KMS-11 (cell line): ENCODE results near the gene NR1I2.

Experiments used
- H2AFZ ChIP-seq: fragments of 200-600 bp; sonication (generic); 2 replicates; pipeline ENCODE4 v1.6.1; 2016; ENCODE audit warnings: antibody characterized with exemption, mixed run types, low read depth
- H3K27ac ChIP-seq: fragments of 200-600 bp; sonication (generic); 2 replicates; pipeline ENCODE4 v1.6.1; 2016; ENCODE audit warnings: mild to moderate bottlenecking, mixed run types
- H3K27me3 ChIP-seq: fragments of 200-600 bp; sonication (generic); 2 replicates; pipeline ENCODE4 v1.6.1; 2017; ENCODE audit warnings: mild to moderate bottlenecking, low read depth, mixed run types, moderate library complexity; ENCODE audit not compliant: insufficient read depth
- H3K36me3 ChIP-seq: fragments of 200-600 bp; sonication (generic); 2 replicates; pipeline ENCODE4 v1.6.1; 2017; ENCODE audit warnings: mild to moderate bottlenecking, mixed run types; ENCODE audit not compliant: insufficient read depth
- H3K4me1 ChIP-seq: fragments of 200-600 bp; sonication (generic); 2 replicates; pipeline ENCODE4 v1.6.1; 2016; ENCODE audit warnings: mild to moderate bottlenecking, low read depth, mixed run types; ENCODE audit not compliant: poor library complexity, severe bottlenecking
- H3K4me2 ChIP-seq: fragments of 200-600 bp; sonication (generic); 2 replicates; pipeline ENCODE4 v1.7.0; 2016; ENCODE audit warnings: mild to moderate bottlenecking, mixed run types
- H3K4me3 ChIP-seq: fragments of 200-600 bp; sonication (generic); IDR thresholded peaks from 2 replicates; pipeline ENCODE4 v1.6.1; 2017; ENCODE audit warnings: low read depth, low read length, mixed read lengths; ENCODE audit not compliant: insufficient read depth
- H3K79me2 ChIP-seq: fragments of 200-600 bp; sonication (generic); 2 replicates; pipeline ENCODE4 v1.6.1; 2016; ENCODE audit warnings: low read depth, mixed run types; ENCODE audit not compliant: insufficient read depth
- H3K9ac ChIP-seq: fragments of 200-600 bp; sonication (generic); 2 replicates; pipeline ENCODE4 v1.6.1; 2016; ENCODE audit warnings: mild to moderate bottlenecking, mixed run types
- H4K20me1 ChIP-seq: fragments of 200-600 bp; sonication (generic); 2 replicates; pipeline ENCODE4 v1.6.1; 2016; ENCODE audit warnings: mild to moderate bottlenecking, mixed run types; ENCODE audit not compliant: insufficient read depth
- CTCF ChIP-seq: fragments of 200-600 bp; sonication (generic); conservative IDR thresholded peaks from 2 replicates; pipeline ENCODE4 v1.6.1; 2017; ENCODE audit warnings: low read depth, mild to moderate bottlenecking, antibody characterized with exemption, low read length, moderate library complexity, mixed read lengths

Gene NR1I2

DNA sequence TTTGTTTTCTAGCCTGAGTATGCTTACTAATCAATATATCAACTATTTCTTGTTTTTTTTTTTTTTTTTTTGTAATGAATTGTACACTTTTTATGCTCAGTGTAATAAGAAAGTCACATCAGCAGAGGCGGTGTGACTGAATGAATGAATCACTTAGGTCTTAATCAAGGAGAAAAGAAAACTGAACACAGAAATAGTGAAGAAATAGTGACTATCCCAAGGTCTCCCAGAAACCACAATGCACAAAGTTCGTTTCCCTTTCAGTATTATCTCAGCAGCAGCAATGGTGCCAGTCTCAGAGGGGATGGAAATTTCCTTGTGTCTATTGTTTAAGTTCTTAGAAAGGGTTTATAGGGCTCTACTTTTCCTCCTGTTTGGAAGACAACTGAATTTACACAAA, 80.7 kb downstream of the NR1I2 start:
- Histone ChIP-seq H3K79me2 (no peaks in the 10 kb centered on the region), H3K4me2 (no peak overlapping the region), H3K9ac (no peak overlapping the region), H4K20me1 (no peaks in the 10 kb centered on the region), H2AFZ (no peak overlapping the region), H3K4me3 (no peak overlapping the region), H3K4me1 (no peaks in the 10 kb centered on the region), H3K27ac (no peak overlapping the region), H3K36me3 (no peaks in the 10 kb centered on the region; the same call in 1 of the 2 replicates), H3K27me3 (no peaks in the 10 kb centered on the region)
- TF ChIP-seq CTCF: no peak

GRCh38 chr3:119864476-119864875, 82.6 kb downstream of the NR1I2 start:
- no peak for TF ChIP-seq CTCF
- Histone ChIP-seq H3K27ac (no peak overlapping the region), H3K9ac (no peak overlapping the region), H3K4me2 (no peak overlapping the region), H3K4me3 (no peak overlapping the region), H3K27me3 (no peaks in the 10 kb centered on the region), H3K36me3 (no peaks in the 10 kb centered on the region; the same call in 1 of the 2 replicates), H3K4me1 (no peaks in the 10 kb centered on the region), H2AFZ (no peak overlapping the region), H4K20me1 (no peaks in the 10 kb centered on the region), H3K79me2 (no peaks in the 10 kb centered on the region)
